MM.1S (cell line): Measurements from ENCODE around the gene ZMIZ1.

Source experiments
- CTCF ChIP-seq: fragments of 300-600 bp; sonication (generic); IDR thresholded peaks from 2 replicates; pipeline ENCODE4 v1.5.1; 2016; ENCODE audit warnings: antibody characterized with exemption, low read length, mixed read lengths
- EZH2 ChIP-seq: fragments of 300-600 bp; sonication (generic); optimal IDR thresholded peaks from 2 replicates; pipeline ENCODE3; 2017; ENCODE audit warnings: low read depth, mild to moderate bottlenecking, antibody characterized with exemption, low read length, mixed read lengths

- TF ChIP-seq CTCF: no peak
- TF ChIP-seq EZH2: no peak
Measured at GRCh38 chr10:79273604-79274003, 204.8 kb downstream of the ZMIZ1 start.
